Measurements from ENCODE around the gene VPS26A. TPM values are rescaled to one million over a fixed set of nuclear protein-coding genes. Genes with fewer than 3 reads are reported as not detected.
A peak's percentile ranks its signal among the peaks of the same experiment; 100 is the strongest.

Gene VPS26A
- total and polyA plus RNA-seq, 4 experiments from 2014 or later = 31.7 to 37.4 (median 35.3) TPM

DNA sequence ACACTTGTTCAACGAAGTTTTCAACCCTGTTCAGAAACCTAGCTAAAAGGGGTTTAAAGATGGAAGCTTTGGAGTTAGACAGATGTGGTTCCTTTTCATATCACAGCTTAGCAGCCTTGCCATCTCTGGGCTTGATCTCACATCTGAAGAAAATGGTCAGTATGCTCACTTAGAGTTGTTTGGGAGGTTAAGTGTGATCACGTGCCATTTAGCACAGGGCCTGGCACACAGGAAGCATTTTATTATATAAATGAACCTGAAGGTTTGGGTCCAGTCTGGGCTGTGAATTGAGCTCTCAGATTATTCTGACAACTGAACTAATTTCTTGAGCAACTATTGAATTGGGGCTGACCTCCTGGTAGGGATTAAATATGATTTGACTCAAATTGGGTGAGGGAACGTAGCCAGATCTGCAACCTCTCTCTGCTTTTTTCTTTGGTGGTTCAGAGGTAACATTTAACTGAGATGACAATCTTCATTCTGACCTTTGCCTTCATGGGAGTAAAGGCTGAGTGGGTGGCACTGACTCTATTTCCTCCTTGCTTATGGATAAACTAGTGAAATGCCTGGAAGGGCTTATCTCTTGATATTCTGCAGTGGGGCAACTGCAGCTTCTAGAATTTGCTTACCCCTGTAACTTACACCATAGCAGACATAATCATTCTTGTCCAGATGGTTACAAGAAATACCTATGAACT lies 86.0 kb downstream of the VPS26A start:
- H3K36me3 Mint-ChIP-seq = peaks cover 30 to 36% of the 10 kb centered on the region in 2 donors
- Histone ChIP-seq H3K27ac (ENCODE audit: low read depth, low read length) (no peak overlapping the region), H3K36me3 (ENCODE audit: insufficient read depth, low read length) (peaks cover 26% of the 10 kb centered on the region), H3K9me3 (ENCODE audit: control insufficient read depth in 1 of 2, low read length in 2 of 2) (no peaks in the 10 kb centered on the region), H3K4me3 (ENCODE audit: low read length in 2 of 2) (no peak overlapping the region), H3K27me3 (ENCODE audit: insufficient read depth, low read length) (no peaks in the 10 kb centered on the region), H3K4me1 (ENCODE audit: insufficient read depth, low read length) (peaks cover 21% of the 10 kb centered on the region)
- ChIA-PET POLR2A (ENCODE audit: partially characterized antibody) (no interaction called here), CTCF (ENCODE audit: partially characterized antibody) (no interaction called here)
- H3K27ac Mint-ChIP-seq = peak overlapping the region in 3 of 7 donors; percentile 5 to 75 (median 48)
- peaks cover 0 to 9% (median 5%) of the 10 kb centered on the region in 8 donors for H3K9me3 Mint-ChIP-seq
- no peak overlapping the region for H3K4me3 Mint-ChIP-seq
- intact Hi-C loops (cut with micrococcal nuclease) = no loop called here
- H3K27me3 Mint-ChIP-seq = no peaks in the 10 kb centered on the region
- H3K4me1 Mint-ChIP-seq = peaks cover 12 to 25% (median 18%) of the 10 kb centered on the region in 4 donors
- DNase-seq = no peak

DNA sequence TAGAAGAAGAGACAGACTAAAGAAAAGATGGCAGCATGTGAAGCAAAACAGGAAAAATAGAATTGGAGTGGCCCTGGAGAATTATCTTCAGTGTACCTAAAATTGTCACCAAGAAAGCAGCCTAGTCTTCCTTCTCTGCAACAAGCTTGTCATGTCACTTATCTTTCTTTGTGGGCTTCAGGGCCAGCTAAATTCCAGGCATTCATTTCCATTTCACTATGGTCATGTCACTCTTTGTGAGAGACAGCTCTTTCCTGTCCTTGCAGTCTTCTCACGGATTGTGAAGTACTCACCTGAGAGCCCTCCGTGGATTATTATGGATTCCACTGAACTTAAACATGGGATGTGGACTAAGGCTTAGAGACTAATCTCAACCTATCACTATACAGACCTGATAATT lies 87.1 kb downstream of the VPS26A start:
- Mint-ChIP-seq H3K9me3 (peaks cover 0 to 13% (median 6%) of the 10 kb centered on the region in 8 donors), H3K36me3 (peaks cover 25 to 28% of the 10 kb centered on the region in 2 donors), H3K4me1 (peaks cover 19 to 33% (median 24%) of the 10 kb centered on the region in 4 donors), H3K27me3 (no peaks in the 10 kb centered on the region), H3K4me3 (no peak overlapping the region), H3K27ac (no peak overlapping the region)
- Histone ChIP-seq H3K36me3 (ENCODE audit: insufficient read depth, low read length) (peaks cover 21% of the 10 kb centered on the region), H3K27ac (ENCODE audit: low read depth, low read length) (no peak overlapping the region), H3K4me1 (ENCODE audit: insufficient read depth, low read length) (peaks cover 25% of the 10 kb centered on the region), H3K27me3 (ENCODE audit: insufficient read depth, low read length) (no peaks in the 10 kb centered on the region), H3K9me3 (ENCODE audit: control insufficient read depth in 1 of 2, low read length in 2 of 2) (no peaks in the 10 kb centered on the region), H3K4me3 (ENCODE audit: low read length in 2 of 2) (no peak overlapping the region)
- DNase-seq = no peak
- intact Hi-C loops (cut with micrococcal nuclease) = no loop called here
- CTCF ChIA-PET (ENCODE audit: partially characterized antibody) = interaction anchor here (1.2 kb wide), 1 partner anchor 9 kb away, joined by 3 read pairs; the partner anchor contains the start of gene HKDC1
- POLR2A ChIA-PET (ENCODE audit: partially characterized antibody) = no interaction called here

DNA sequence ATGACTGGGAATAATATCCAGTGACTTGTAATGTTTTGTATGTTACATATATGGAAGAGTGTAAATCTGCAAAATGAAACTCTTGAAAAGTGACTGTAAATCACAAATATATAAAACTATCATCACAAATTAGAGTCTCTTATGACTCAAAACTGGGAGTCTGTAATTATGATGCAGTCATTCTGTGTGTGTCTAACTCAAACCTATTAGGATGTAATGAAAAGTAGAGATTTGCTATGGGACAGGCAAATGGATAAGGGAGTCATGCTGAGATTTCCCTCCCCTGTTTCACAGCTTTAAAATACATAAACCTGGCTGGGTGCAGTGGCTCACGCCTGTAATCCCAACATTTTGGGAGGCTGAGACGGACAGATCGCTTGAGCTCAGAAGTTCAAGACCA lies 87.5 kb downstream of the VPS26A start:
- Mint-ChIP-seq H3K9me3 (peaks cover 0 to 13% (median 6%) of the 10 kb centered on the region in 8 donors), H3K4me1 (peaks cover 16 to 33% (median 20%) of the 10 kb centered on the region in 4 donors), H3K36me3 (peaks cover 21 to 24% of the 10 kb centered on the region in 2 donors), H3K27me3 (no peaks in the 10 kb centered on the region), H3K4me3 (no peak overlapping the region), H3K27ac (peak overlapping the region in 1 of 7 donors; percentile 38)
- Histone ChIP-seq H3K4me1 (ENCODE audit: insufficient read depth, low read length) (peaks cover 22% of the 10 kb centered on the region), H3K9me3 (ENCODE audit: control insufficient read depth in 1 of 2, low read length in 2 of 2) (no peaks in the 10 kb centered on the region), H3K27me3 (ENCODE audit: insufficient read depth, low read length) (no peaks in the 10 kb centered on the region), H3K4me3 (ENCODE audit: low read length in 2 of 2) (no peak overlapping the region), H3K27ac (ENCODE audit: low read depth, low read length) (no peak overlapping the region), H3K36me3 (ENCODE audit: insufficient read depth, low read length) (peaks cover 16% of the 10 kb centered on the region)
- intact Hi-C loops (cut with micrococcal nuclease) = no loop called here
- POLR2A ChIA-PET (ENCODE audit: partially characterized antibody) = no interaction called here
- no peak for DNase-seq
- CTCF ChIA-PET (ENCODE audit: partially characterized antibody) = interaction anchor here (0.6 to 1.2 kb wide), 3 partner anchors 8 to 750 kb away, joined by 3 to 4 read pairs (median 3); partner anchors contain the start of gene HKDC1

DNA sequence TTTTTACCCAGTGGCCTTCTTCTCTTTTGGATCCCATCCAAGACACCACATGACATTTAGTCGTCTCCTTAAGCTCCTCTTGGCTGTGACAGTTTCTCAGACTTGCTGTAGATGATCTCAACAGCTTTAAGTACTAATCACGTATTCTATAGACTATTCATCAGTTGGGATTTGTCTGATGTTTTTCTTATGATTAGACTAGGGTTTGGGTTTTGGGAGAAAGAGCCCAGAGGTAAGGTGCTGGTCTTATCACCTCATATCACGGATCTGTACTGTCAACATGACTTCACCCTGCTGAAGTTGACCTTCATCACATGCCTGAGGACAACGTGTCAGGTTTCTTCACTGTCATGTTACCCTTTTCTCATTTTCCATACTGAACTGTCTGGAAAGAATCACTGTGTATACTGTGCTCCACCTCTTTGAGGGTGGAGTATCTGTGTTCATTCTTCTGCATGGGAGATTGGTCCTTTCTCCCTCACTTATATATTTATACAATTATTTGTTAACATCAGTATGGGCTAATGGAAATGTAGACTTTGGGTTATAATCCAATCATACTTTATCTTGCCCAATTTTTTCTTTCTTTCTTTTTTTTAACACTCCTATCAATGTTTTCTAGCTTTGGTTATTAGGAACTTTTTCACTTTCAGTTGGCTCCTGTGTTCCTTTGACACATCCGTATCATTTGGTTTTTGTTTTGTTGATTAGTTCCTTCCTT lies 89.8 kb downstream of the VPS26A start:
- no peaks in the 10 kb centered on the region for H3K27me3 ChIP-seq (ENCODE audit: insufficient read depth, low read length)
- CTCF ChIA-PET (ENCODE audit: partially characterized antibody) = interaction anchor here (1.0 to 5.0 kb wide), 4 partner anchors 8 to 194 kb away, joined by 3 to 36 read pairs (median 12); no protein-coding TSS in a partner anchor
- H3K4me1 Mint-ChIP-seq = peaks cover 16 to 37% (median 20%) of the 10 kb centered on the region in 4 donors
- H3K27ac Mint-ChIP-seq = peak overlapping the region in 1 of 7 donors; percentile 63
- DNase-seq = no peak
- H3K9me3 Mint-ChIP-seq = peaks cover 0 to 13% (median 6%) of the 10 kb centered on the region in 8 donors
- peaks cover 5 to 7% of the 10 kb centered on the region in 2 donors for H3K36me3 Mint-ChIP-seq
- no peaks in the 10 kb centered on the region for H3K27me3 Mint-ChIP-seq
- no peak overlapping the region for H3K27ac ChIP-seq (ENCODE audit: low read depth, low read length)
- H3K9me3 ChIP-seq (ENCODE audit: control insufficient read depth in 1 of 2, low read length in 2 of 2) = no peaks in the 10 kb centered on the region
- intact Hi-C loops (cut with micrococcal nuclease) = no loop called here
- POLR2A ChIA-PET (ENCODE audit: partially characterized antibody) = interaction anchor here (0.7 to 3.0 kb wide), 4 partner anchors 9 to 18 kb away, joined by 3 to 13 read pairs (median 4); no protein-coding TSS in a partner anchor
- no peak overlapping the region for H3K4me3 ChIP-seq (ENCODE audit: low read length in 2 of 2)
- H3K4me3 Mint-ChIP-seq = no peak overlapping the region
- peaks cover 22% of the 10 kb centered on the region for H3K4me1 ChIP-seq (ENCODE audit: insufficient read depth, low read length)
- H3K36me3 ChIP-seq (ENCODE audit: insufficient read depth, low read length) = no peaks in the 10 kb centered on the region

DNA sequence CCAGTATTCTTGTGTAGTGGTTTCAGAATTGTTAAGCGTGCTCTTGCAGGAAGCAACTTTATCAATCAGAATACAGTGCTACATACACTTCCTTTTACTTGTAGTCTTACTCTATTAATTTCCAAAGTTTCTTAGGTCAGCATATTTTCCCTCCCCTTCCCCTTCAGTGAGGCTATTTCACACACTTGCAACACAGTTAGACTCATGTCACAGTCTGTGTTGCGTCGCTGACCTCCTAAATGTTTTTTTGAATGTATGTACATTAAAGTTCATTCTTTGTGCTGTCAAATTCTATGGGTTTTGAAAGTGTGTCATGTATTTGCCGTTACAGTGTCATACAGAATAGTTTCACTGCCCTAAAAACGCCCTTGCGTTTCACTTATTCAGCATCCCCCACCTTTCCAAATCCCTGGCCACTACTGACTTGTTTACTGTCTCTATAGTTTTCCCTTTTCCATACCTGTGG lies 90.7 kb downstream of the VPS26A start:
- CTCF ChIA-PET (ENCODE audit: partially characterized antibody) = interaction anchor here (1.2 to 5.0 kb wide), 4 partner anchors 9 to 22 kb away, joined by 4 to 36 read pairs (median 13); no protein-coding TSS in a partner anchor
- H3K4me3 ChIP-seq (ENCODE audit: low read length in 2 of 2) = no peak overlapping the region
- H3K4me1 ChIP-seq (ENCODE audit: insufficient read depth, low read length) = peaks cover 22% of the 10 kb centered on the region
- POLR2A ChIA-PET (ENCODE audit: partially characterized antibody) = interaction anchor here (0.6 to 3.0 kb wide), 9 partner anchors 9 to 259 kb away, joined by 3 to 16 read pairs (median 4); partner anchors contain the start of gene DDX21
- H3K36me3 Mint-ChIP-seq = no peaks in the 10 kb centered on the region
- intact Hi-C loops (cut with micrococcal nuclease) = no loop called here
- no peaks in the 10 kb centered on the region for H3K9me3 ChIP-seq (ENCODE audit: control insufficient read depth in 1 of 2, low read length in 2 of 2)
- H3K36me3 ChIP-seq (ENCODE audit: insufficient read depth, low read length) = no peaks in the 10 kb centered on the region
- H3K27ac Mint-ChIP-seq = peak overlapping the region in 4 of 7 donors; percentile 10 to 71 (median 59)
- H3K4me3 Mint-ChIP-seq = peak overlapping the region in 3 of 8 donors; percentile 9 to 66 (median 33)
- H3K27ac ChIP-seq (ENCODE audit: low read depth, low read length) = no peak overlapping the region
- no peaks in the 10 kb centered on the region for H3K27me3 ChIP-seq (ENCODE audit: insufficient read depth, low read length)
- H3K4me1 Mint-ChIP-seq = peaks cover 16 to 37% (median 20%) of the 10 kb centered on the region in 4 donors
- no peaks in the 10 kb centered on the region for H3K27me3 Mint-ChIP-seq
- no peak for DNase-seq
- H3K9me3 Mint-ChIP-seq = peaks cover 0 to 13% (median 6%) of the 10 kb centered on the region in 8 donors

DNA sequence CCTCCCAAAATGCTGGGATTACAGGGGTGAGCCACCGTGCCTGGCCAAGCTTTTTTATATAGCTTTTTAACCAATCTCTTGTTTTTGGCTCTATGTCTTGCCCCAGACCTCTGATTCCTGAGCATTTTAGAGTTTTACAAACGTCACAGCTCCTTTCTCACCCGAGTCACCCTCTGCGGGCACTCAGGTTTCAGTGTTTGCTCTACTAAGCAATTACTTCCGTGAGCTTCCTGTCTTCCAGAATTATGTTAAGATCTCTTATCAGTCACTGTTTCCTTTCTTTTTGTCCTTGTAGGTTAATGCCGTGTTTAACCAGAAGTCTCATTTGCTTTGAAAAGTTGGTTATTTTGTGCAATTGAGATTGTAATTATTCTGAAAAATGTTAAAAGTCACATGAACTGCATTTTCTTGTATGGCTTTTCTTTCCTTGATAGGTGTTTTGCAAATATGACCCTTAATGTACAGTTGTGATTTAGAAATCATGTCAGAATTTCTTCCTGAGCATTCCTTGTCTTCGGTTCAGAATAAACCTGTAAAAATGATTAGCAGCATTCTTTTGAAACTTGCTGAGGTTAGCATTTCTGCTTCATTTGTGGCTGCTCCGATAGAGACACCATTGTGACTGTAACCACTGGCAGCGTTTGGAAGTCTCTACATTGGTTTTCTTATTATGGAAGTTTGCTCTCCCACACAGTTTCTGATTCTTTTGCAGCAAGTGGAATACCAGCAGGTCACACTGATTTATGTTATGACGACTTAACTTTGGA lies 91.6 kb downstream of the VPS26A start:
- Histone ChIP-seq H3K4me3 (ENCODE audit: low read length in 2 of 2) (no peak overlapping the region), H3K27me3 (ENCODE audit: insufficient read depth, low read length) (no peaks in the 10 kb centered on the region), H3K4me1 (ENCODE audit: insufficient read depth, low read length) (peaks cover 22% of the 10 kb centered on the region), H3K9me3 (ENCODE audit: control insufficient read depth in 1 of 2, low read length in 2 of 2) (no peaks in the 10 kb centered on the region), H3K27ac (ENCODE audit: low read depth, low read length) (no peak overlapping the region), H3K36me3 (ENCODE audit: insufficient read depth, low read length) (no peaks in the 10 kb centered on the region)
- intact Hi-C loops (cut with micrococcal nuclease) = no loop called here
- Mint-ChIP-seq H3K27ac (peak overlapping the region; percentile 58 to 88 (median 67)), H3K4me3 (peak overlapping the region in 7 of 8 donors; percentile 49 to 77 (median 66)), H3K4me1 (peaks cover 16 to 40% (median 21%) of the 10 kb centered on the region in 4 donors), H3K36me3 (no peaks in the 10 kb centered on the region), H3K27me3 (no peaks in the 10 kb centered on the region), H3K9me3 (peaks cover 0 to 13% (median 6%) of the 10 kb centered on the region in 8 donors)
- ChIA-PET POLR2A (ENCODE audit: partially characterized antibody) (interaction anchor here (0.6 to 3.0 kb wide), 9 partner anchors 10 to 259 kb away, joined by 3 to 16 read pairs (median 6); partner anchors contain the start of gene DDX21), CTCF (ENCODE audit: partially characterized antibody) (interaction anchor here (1.1 to 5.0 kb wide), 6 partner anchors 10 to 199 kb away, joined by 3 to 36 read pairs (median 6); no protein-coding TSS in a partner anchor)
- peak in 3 of 5 donors; percentile 26 to 62 (median 39) for DNase-seq

Measured in CD4-positive, alpha-beta memory T cell (primary cell).